WTC11 (cell line): ENCODE data around the gene TMEM79. TPM values are rescaled to one million over a fixed set of nuclear protein-coding genes. Genes with fewer than 3 reads are reported as not detected.

Experiments used
- ATAC-seq: fragments of 200-7000 bp; cut with Tn5 transposase; 2 replicates; pipeline ENCODE4 v1.10.0; 2021; ENCODE audit warnings: mild to moderate bottlenecking, moderate library complexity
- CTCF ChIA-PET: fragments of 300-600 bp; sonication (Branson Sonifier 250); formaldehyde crosslinking; loops from one replicate; lab custom pipeline; 2021; ENCODE audit warnings: antibody characterized with exemption; lab: Charles Lee
- POLR2A ChIA-PET: fragments of 350-600 bp; sonication (Branson Sonifier 250); formaldehyde crosslinking; loops from one replicate; lab custom pipeline; 2021; ENCODE audit warnings: antibody characterized with exemption; lab: Charles Lee
- DNase-seq: peaks from one replicate; pipeline ENCODE4 v3.0.0; 2021; ENCODE audit warnings: low spot score
- H3K27ac Mint-ChIP-seq: 2 replicates; pipeline ENCODE4 v1.8.0; 2021; ENCODE audit warnings: mixed read lengths
- H3K27me3 Mint-ChIP-seq: 2 replicates; pipeline ENCODE4 v1.8.0; 2021; ENCODE audit warnings: low read depth, mild to moderate bottlenecking, moderate library complexity, mixed read lengths
- H3K36me3 Mint-ChIP-seq: 2 replicates; pipeline ENCODE4 v1.8.0; 2021; ENCODE audit warnings: mixed read lengths
- H3K4me1 Mint-ChIP-seq: 2 replicates; pipeline ENCODE4 v1.8.0; 2022; ENCODE audit warnings: mixed read lengths
- H3K4me3 Mint-ChIP-seq: 2 replicates; pipeline ENCODE4 v1.8.0; 2021; ENCODE audit warnings: mild to moderate bottlenecking, moderate library complexity, mixed read lengths
- H3K9me3 Mint-ChIP-seq: 2 replicates; pipeline ENCODE4 v1.8.0; 2021; ENCODE audit warnings: mixed read lengths
- ATF1 ChIP-seq: sonication (generic); formaldehyde crosslinking; IDR thresholded peaks from 2 replicates; pipeline ENCODE4 v1.8.1; 2023; ENCODE audit warnings: mild to moderate bottlenecking, moderate library complexity, missing genetic modification reagents
- HMGA2 ChIP-seq: fragments of 250-450 bp; sonication (Bioruptor Pico); IDR thresholded peaks from 2 replicates; pipeline ENCODE4 v1.4.0; 2021; ENCODE audit warnings: mild to moderate bottlenecking, moderate library complexity
- MXD4 ChIP-seq: fragments of 250-450 bp; sonication (Bioruptor Pico); IDR thresholded peaks from 2 replicates; pipeline ENCODE4 v1.8.0; 2021; ENCODE audit warnings: mild to moderate bottlenecking, moderate library complexity, borderline replicate concordance
- MYBL2 ChIP-seq: sonication (generic); formaldehyde crosslinking; IDR thresholded peaks from 2 replicates; pipeline ENCODE4 v1.8.1; 2023; ENCODE audit warnings: mild to moderate bottlenecking, moderate library complexity, missing genetic modification reagents
- NFE2L1 ChIP-seq: sonication (generic); formaldehyde crosslinking; IDR thresholded peaks from 2 replicates; pipeline ENCODE4 v1.8.1; 2023; ENCODE audit warnings: missing genetic modification reagents
- SMAD4 ChIP-seq: sonication (generic); formaldehyde crosslinking; IDR thresholded peaks from 2 replicates; pipeline ENCODE4 v1.8.0; 2022; ENCODE audit warnings: mild to moderate bottlenecking, missing genetic modification reagents
- SP1 ChIP-seq: sonication (generic); formaldehyde crosslinking; conservative IDR thresholded peaks from 2 replicates; pipeline ENCODE4 v1.8.1; 2022; ENCODE audit warnings: missing genetic modification reagents
- TEAD1 ChIP-seq: sonication (generic); formaldehyde crosslinking; IDR thresholded peaks from 2 replicates; pipeline ENCODE4 v1.8.0; 2022; ENCODE audit warnings: mild to moderate bottlenecking, missing genetic modification reagents
- ZNF396 ChIP-seq: fragments of 250-450 bp; sonication (Bioruptor Pico); IDR thresholded peaks from 2 replicates; pipeline ENCODE4 v1.8.0; 2021; ENCODE audit warnings: mild to moderate bottlenecking, moderate library complexity, borderline replicate concordance
- total RNA-seq: library from RNA; stranded (reverse); gene quantifications from 3 replicates; pipeline ENCODE4 v1.2.3, GENCODE V29; 2021
- TF ChIP-seq, protein P1 (sequence below): sonication (generic); formaldehyde crosslinking; IDR thresholded peaks from 2 replicates; pipeline ENCODE4 v1.8.0; 2023; ENCODE audit warnings: missing genetic modification reagents
- TF ChIP-seq, protein P2 (sequence below): sonication (generic); formaldehyde crosslinking; IDR thresholded peaks from 2 replicates; pipeline ENCODE4 v1.8.1; 2022; ENCODE audit warnings: mild to moderate bottlenecking, missing genetic modification reagents, moderate library complexity, borderline replicate concordance
- TF ChIP-seq, protein P3 (sequence below): sonication (generic); formaldehyde crosslinking; conservative IDR thresholded peaks from 2 replicates; pipeline ENCODE4 v1.8.1; 2022; ENCODE audit warnings: mild to moderate bottlenecking, missing genetic modification reagents
- TF ChIP-seq, protein P4 (sequence below): sonication (generic); formaldehyde crosslinking; IDR thresholded peaks from 2 replicates; pipeline ENCODE4 v1.8.0; 2022; ENCODE audit warnings: missing genetic modification reagents
- TF ChIP-seq, protein P5 (sequence below): sonication (generic); formaldehyde crosslinking; IDR thresholded peaks from 2 replicates; pipeline ENCODE4 v1.8.1; 2023; ENCODE audit warnings: mild to moderate bottlenecking, missing genetic modification reagents

The TMEM79 gene
- total RNA-seq, 1 experiment from 2014 or later, result 2.2 TPM

DNA sequence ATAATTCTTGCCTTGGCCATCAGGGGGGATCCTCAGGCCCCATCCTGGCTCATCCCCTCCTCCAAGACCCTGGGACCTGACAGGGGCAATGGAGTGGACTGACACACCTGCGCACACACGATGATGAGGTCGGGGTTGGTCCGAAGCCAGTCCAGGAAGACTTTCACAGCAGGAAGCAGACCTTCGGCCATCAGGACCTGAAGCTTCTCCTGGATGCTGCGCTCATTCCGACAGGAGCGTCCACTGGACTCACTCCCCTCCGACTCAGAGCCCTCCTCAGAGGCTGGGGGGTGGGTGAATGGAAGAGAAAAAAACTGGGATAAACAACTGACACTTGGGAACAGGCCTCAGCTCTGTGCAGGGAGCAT is 20.9 kb upstream of the TMEM79 start (continued):
- no peak for TF ChIP-seq NFE2L1

DNA sequence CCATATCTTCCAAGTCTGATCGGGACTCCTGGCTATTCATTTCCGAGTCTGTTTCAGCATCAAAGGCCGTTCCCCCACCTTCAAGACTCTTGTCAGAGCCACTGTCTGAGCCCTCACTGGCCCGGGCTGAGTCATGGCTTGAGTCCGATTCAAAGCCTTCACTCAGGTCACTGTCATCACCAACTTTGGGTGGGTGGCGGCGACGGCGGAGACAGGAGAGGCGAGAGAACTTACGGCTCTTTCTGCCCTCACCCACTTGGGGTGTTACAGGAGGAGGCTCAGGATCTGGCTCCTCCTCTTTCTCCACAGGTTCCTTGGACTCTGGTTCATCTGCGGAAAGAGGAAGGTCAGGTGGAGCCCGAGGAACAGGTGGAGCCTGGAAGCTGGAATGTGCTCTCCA is 18.1 kb upstream of the TMEM79 start:
- Mint-ChIP-seq H3K27ac (no peak overlapping the region; the same call in 1 of the 2 replicates), H3K36me3 (peaks cover 71% of the 10 kb centered on the region), H3K9me3 (no peaks in the 10 kb centered on the region), H3K4me1 (no peaks in the 10 kb centered on the region), H3K4me3 (no peak overlapping the region), H3K27me3 (no peaks in the 10 kb centered on the region)
- no peak for TF ChIP-seq MXD4 (CRISPR knock-in tag)
- TF ChIP-seq ATF1 (CRISPR knock-in tag), result no peak
- TF ChIP-seq ZNF396 (CRISPR knock-in tag), result no peak
- no peak for TF ChIP-seq SMAD4 (CRISPR knock-in tag)
- TF ChIP-seq MYBL2 (CRISPR knock-in tag), result no peak
- TF ChIP-seq, protein P1, sequence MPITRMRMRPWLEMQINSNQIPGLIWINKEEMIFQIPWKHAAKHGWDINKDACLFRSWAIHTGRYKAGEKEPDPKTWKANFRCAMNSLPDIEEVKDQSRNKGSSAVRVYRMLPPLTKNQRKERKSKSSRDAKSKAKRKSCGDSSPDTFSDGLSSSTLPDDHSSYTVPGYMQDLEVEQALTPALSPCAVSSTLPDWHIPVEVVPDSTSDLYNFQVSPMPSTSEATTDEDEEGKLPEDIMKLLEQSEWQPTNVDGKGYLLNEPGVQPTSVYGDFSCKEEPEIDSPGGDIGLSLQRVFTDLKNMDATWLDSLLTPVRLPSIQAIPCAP (CRISPR knock-in tag), result no peak
- TF ChIP-seq, protein P2, sequence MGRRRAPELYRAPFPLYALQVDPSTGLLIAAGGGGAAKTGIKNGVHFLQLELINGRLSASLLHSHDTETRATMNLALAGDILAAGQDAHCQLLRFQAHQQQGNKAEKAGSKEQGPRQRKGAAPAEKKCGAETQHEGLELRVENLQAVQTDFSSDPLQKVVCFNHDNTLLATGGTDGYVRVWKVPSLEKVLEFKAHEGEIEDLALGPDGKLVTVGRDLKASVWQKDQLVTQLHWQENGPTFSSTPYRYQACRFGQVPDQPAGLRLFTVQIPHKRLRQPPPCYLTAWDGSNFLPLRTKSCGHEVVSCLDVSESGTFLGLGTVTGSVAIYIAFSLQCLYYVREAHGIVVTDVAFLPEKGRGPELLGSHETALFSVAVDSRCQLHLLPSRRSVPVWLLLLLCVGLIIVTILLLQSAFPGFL (CRISPR knock-in tag), result no peak
- TF ChIP-seq, protein P3, sequence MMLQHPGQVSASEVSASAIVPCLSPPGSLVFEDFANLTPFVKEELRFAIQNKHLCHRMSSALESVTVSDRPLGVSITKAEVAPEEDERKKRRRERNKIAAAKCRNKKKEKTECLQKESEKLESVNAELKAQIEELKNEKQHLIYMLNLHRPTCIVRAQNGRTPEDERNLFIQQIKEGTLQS (CRISPR knock-in tag), result no peak
- TF ChIP-seq, protein P4, sequence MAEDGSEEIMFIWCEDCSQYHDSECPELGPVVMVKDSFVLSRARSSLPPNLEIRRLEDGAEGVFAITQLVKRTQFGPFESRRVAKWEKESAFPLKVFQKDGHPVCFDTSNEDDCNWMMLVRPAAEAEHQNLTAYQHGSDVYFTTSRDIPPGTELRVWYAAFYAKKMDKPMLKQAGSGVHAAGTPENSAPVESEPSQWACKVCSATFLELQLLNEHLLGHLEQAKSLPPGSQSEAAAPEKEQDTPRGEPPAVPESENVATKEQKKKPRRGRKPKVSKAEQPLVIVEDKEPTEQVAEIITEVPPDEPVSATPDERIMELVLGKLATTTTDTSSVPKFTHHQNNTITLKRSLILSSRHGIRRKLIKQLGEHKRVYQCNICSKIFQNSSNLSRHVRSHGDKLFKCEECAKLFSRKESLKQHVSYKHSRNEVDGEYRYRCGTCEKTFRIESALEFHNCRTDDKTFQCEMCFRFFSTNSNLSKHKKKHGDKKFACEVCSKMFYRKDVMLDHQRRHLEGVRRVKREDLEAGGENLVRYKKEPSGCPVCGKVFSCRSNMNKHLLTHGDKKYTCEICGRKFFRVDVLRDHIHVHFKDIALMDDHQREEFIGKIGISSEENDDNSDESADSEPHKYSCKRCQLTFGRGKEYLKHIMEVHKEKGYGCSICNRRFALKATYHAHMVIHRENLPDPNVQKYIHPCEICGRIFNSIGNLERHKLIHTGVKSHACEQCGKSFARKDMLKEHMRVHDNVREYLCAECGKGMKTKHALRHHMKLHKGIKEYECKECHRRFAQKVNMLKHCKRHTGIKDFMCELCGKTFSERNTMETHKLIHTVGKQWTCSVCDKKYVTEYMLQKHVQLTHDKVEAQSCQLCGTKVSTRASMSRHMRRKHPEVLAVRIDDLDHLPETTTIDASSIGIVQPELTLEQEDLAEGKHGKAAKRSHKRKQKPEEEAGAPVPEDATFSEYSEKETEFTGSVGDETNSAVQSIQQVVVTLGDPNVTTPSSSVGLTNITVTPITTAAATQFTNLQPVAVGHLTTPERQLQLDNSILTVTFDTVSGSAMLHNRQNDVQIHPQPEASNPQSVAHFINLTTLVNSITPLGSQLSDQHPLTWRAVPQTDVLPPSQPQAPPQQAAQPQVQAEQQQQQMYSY (CRISPR knock-in tag), result no peak
- TF ChIP-seq SP1 (CRISPR knock-in tag), result no peak
- TF ChIP-seq HMGA2 (CRISPR knock-in tag), result no peak
- ChIA-PET CTCF (no interaction called here), POLR2A (no interaction called here)
- DNase-seq, result no peak
- no peak for ATAC-seq

DNA sequence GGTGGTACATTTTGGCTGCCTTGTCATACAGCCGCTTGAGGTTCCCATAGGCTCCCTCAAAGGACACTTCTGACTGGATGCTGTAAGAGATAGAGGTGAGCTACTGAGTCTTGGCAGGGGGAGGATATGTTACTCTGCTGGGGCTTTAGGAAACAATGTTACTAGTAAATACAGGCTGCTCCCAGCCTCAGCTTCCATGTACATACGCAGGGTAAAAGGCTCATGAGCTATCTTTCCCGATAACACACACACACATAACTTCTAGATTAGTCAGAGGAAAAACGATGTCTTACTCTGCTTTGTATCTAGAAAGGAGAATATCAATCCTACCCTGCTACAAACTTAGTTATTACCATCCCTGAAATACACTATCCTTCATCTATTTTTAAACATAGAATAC is 15.8 kb upstream of the TMEM79 start:
- H3K9me3 Mint-ChIP-seq, result no peaks in the 10 kb centered on the region
- H3K27me3 Mint-ChIP-seq, result no peaks in the 10 kb centered on the region
- H3K4me1 Mint-ChIP-seq, result no peaks in the 10 kb centered on the region
- peaks cover 75% of the 10 kb centered on the region for H3K36me3 Mint-ChIP-seq
- ChIA-PET POLR2A (no interaction called here), CTCF (interaction anchor here (1.0 to 1.5 kb wide), 2 partner anchors 14 to 43 kb away, joined by 3 to 5 read pairs; partner anchors contain the start of gene SMG5)
- TF ChIP-seq, protein P1 (CRISPR knock-in tag), result no peak
- TF ChIP-seq, protein P5, sequence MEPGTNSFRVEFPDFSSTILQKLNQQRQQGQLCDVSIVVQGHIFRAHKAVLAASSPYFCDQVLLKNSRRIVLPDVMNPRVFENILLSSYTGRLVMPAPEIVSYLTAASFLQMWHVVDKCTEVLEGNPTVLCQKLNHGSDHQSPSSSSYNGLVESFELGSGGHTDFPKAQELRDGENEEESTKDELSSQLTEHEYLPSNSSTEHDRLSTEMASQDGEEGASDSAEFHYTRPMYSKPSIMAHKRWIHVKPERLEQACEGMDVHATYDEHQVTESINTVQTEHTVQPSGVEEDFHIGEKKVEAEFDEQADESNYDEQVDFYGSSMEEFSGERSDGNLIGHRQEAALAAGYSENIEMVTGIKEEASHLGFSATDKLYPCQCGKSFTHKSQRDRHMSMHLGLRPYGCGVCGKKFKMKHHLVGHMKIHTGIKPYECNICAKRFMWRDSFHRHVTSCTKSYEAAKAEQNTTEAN, result no peak
- no peak for TF ChIP-seq TEAD1
- ATAC-seq, result no peak
- no peak overlapping the region for H3K27ac Mint-ChIP-seq
- no peak overlapping the region for H3K4me3 Mint-ChIP-seq
- DNase-seq, result no peak
